ENCODE results near the gene CREB3L1. TPM values are rescaled to one million over a fixed set of nuclear protein-coding genes. Genes with fewer than 3 reads are reported as not detected.
A peak's percentile ranks its signal among the peaks of the same experiment; 100 is the strongest.

Gene CREB3L1
- polyA plus RNA-seq, 1 experiment, result 24.2 TPM

DNA sequence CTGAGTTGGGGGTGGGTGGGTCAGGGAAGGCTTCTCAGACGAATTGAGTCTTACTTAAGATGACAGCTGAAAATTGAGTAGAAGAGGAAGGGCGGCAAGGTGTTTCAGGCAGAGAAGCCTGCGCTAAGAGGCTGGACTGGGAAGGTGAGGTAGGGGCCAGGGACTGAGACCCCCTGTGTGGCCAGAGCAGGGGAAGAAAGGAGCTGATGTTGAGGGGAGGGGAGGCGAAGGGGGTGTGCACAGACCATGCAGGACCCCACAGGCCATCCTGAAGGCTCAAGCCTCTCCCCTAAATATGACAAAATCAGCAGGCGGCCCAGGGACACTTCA lies 40.6 kb upstream of the CREB3L1 start:
- TF ChIP-seq CTCF (IDR thresholded peaks at IDR 0.05; ENCODE audit: low read depth, low read length), result no peak
- ChIA-PET CTCF (interaction anchor here (1.6 to 7.8 kb wide), 4 partner anchors 55 to 78 kb away, joined by 3 to 190 read pairs (median 76); no protein-coding TSS in a partner anchor), POLR2A (interaction anchor here (0.8 to 4.1 kb wide), 4 partner anchors 37 to 59 kb away, joined by 3 to 22 read pairs (median 6); partner anchors contain the start of gene CREB3L1)
- peak overlapping the region; percentile 18; the same call in 1 of the 2 replicates for H3K4me3 ChIP-seq (ENCODE audit: low read depth, low read length)
- DNase-seq (ENCODE audit: low read depth, low spot score), result no peak
- H3K27ac ChIP-seq (ENCODE audit: low read depth, low read length), result peak overlapping the region; percentile 74
- no peaks in the 10 kb centered on the region for H3K9me3 ChIP-seq (ENCODE audit: control insufficient read depth, insufficient read depth, low read length)
- H3K27me3 ChIP-seq (ENCODE audit: control insufficient read depth, insufficient read depth, low read length), result no peaks in the 10 kb centered on the region

DNA sequence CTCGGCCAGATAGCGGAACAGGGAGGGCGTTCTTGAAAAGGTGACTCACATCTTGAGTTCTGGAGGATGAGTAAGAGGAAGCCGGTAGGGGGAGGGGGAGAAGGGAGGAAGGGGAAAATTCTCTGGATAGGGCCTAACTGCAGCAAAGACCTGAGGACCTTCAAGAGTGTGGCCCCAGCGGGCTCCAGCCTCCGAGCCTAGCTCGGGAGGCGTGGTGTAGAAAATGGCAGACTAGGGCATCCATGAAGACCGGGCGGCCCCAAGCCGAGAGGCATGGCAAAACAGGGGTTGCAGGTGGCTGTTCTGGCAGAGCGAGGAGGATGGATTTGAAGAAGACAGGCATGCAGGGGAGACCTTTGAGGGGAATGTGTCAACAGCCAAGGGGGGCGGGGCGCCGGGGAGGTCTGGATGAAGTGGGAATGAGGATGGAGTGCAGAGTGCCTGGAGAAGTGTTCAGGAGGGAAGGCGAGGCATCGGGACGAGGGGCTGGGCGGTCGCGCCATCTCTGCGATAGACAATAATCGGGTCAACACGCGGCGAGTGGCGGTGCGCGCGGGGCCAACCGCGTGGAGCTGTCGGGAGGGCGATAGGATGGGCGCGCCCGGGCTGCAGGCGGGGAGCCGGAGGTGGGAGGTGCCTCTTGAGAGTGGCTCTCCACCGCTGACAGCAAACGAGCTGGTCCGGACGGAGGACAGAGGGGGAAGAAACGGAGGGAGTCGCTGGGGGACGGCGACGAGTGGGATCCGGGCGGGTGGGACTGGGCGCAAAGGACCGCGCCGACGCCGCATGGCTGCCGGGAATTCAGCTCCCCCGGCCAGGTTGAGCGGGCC lies 40.0 kb upstream of the CREB3L1 start:
- POLR2A ChIA-PET, result interaction anchor here (0.8 to 4.1 kb wide), 7 partner anchors 36 to 115 kb away, joined by 3 to 22 read pairs (median 3); partner anchors contain the start of gene CREB3L1
- Histone ChIP-seq H3K9me3 (ENCODE audit: control insufficient read depth, insufficient read depth, low read length) (no peaks in the 10 kb centered on the region), H3K27ac (ENCODE audit: low read depth, low read length) (peak overlapping the region; percentile 74), H3K4me3 (ENCODE audit: low read depth, low read length) (peak overlapping the region; percentile 58), H3K27me3 (ENCODE audit: control insufficient read depth, insufficient read depth, low read length) (no peaks in the 10 kb centered on the region)
- TF ChIP-seq CTCF (IDR thresholded peaks at IDR 0.05; ENCODE audit: low read depth, low read length), result no peak
- CTCF ChIA-PET, result interaction anchor here (0.8 to 7.8 kb wide), 14 partner anchors 12 to 273 kb away, joined by 3 to 190 read pairs (median 10); partner anchors contain the start of gene CREB3L1
- peak; percentile 51 for DNase-seq (ENCODE audit: low read depth, low spot score)

DNA sequence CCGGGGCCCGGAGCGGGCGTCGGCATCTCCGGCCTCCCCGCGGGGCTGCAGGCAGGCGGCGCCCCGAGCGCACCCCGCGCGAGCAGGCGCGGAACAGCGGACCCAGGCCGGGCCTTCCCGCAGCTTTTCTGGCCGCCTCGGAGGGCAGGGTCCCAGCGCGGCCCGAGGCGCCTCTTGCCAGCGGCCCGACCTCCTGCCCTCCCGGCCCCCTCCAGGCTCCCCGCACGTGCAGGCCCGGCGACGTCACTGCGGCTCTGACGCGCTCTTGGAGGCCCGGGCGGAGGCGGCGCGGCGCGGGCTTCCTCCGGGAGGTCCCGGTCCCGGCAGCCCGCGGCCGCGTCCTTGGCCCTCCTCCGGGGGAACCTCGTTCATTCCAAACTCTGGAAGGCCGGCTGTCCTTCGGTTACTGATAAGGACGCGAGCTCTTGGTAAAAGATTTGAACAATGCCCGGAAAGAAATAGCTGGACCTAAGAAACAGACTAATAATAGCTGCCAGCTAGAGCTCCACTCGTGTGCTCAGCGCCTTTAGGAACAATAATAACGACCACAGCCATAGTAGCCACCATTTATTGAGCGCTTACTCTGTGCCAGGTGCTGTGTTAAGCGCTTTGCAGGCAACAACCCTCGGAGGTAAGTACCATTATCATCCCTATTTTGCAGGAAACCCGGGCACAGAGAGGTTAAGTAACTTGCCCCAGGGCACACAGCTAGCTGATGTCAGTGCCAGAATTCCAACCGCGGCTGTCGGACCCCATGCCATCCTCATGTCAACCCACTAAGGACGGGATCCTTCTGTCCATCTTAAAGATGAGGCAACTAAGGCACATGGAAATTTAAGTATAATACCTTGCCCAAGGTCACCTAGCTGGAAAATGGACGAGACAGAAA lies 39.1 kb upstream of the CREB3L1 start:
- no peaks in the 10 kb centered on the region for H3K27me3 ChIP-seq (ENCODE audit: control insufficient read depth, insufficient read depth, low read length)
- peak overlapping the region; percentile 58 for H3K4me3 ChIP-seq (ENCODE audit: low read depth, low read length)
- DNase-seq (ENCODE audit: low read depth, low spot score), result no peak
- no peaks in the 10 kb centered on the region for H3K9me3 ChIP-seq (ENCODE audit: control insufficient read depth, insufficient read depth, low read length)
- CTCF ChIA-PET, result interaction anchor here (0.5 to 7.8 kb wide), 28 partner anchors 12 to 373 kb away, joined by 3 to 190 read pairs (median 4); partner anchors contain the start of gene CREB3L1
- no peak for TF ChIP-seq CTCF (IDR thresholded peaks at IDR 0.05; ENCODE audit: low read depth, low read length)
- H3K27ac ChIP-seq (ENCODE audit: low read depth, low read length), result peak overlapping the region; percentile 48
- POLR2A ChIA-PET, result interaction anchor here (0.5 to 4.1 kb wide), 9 partner anchors 14 to 116 kb away, joined by 3 to 22 read pairs (median 4); partner anchors contain the start of gene CREB3L1

DNA sequence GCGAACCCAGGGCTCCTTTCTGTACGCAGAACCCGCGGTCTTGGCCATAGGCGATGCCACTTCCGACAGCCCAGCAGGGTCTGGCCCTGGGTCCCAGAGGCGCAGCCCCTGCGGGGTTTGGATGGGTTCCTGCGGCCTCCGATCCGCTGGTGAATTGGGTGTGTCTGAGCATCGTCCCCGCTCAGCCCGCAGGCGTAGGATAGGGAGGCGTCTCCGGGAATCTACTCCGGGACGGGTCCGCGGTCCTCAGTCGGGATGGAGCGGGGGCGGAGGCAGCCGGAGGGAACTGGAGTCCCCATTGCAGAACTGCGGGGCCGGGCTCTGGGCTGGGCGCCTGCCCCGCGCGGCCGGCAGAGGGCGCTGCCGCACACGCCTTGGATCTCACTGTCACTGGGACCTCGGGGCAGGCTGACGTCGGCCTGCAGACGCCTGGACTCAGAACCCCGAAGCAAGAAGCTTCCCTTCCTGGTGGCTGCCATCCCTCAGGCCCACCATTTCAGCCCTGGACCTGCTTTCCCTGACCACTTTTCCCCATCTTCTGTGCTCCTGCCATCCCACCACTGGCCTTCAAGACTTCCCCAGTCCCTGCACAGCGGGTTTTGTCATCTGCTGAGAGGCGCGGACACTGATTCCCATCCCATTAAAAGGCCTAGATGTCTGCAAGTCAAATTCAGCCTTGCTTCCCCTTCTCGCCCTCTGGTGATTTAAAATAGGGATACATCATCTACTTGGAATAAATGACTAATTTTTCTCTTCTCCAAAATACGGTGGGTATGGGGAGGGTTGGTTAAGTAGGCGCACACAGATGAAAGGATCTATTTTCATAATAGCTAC lies 38.3 kb upstream of the CREB3L1 start:
- no peaks in the 10 kb centered on the region for H3K9me3 ChIP-seq (ENCODE audit: control insufficient read depth, insufficient read depth, low read length)
- TF ChIP-seq CTCF (IDR thresholded peaks at IDR 0.05; ENCODE audit: low read depth, low read length), result peak; percentile 87
- DNase-seq (ENCODE audit: low read depth, low spot score), result peak; percentile 60
- peak overlapping the region; percentile 56 for H3K4me3 ChIP-seq (ENCODE audit: low read depth, low read length)
- ChIA-PET POLR2A (interaction anchor here (0.5 to 4.1 kb wide), 9 partner anchors 13 to 80 kb away, joined by 3 to 22 read pairs (median 4); partner anchors contain the start of gene CREB3L1), CTCF (interaction anchor here (0.5 to 7.8 kb wide), 50 partner anchors 11 to 373 kb away, joined by 3 to 190 read pairs (median 4); partner anchors contain the start of gene CREB3L1)
- H3K27me3 ChIP-seq (ENCODE audit: control insufficient read depth, insufficient read depth, low read length), result no peaks in the 10 kb centered on the region
- H3K27ac ChIP-seq (ENCODE audit: low read depth, low read length), result peak overlapping the region; percentile 73
